Activated naive CD8-positive, alpha-beta T cell (primary cell): ENCODE measurements around the gene SMG6.

ENCODE experiments used
- H3K27ac Mint-ChIP-seq: one replicate; pipeline ENCODE4 v1.8.0; 2021; ENCODE audit warnings: mixed read lengths
- H3K27me3 Mint-ChIP-seq: one replicate; pipeline ENCODE4 v1.8.0; 2021; ENCODE audit warnings: mixed read lengths
- H3K36me3 Mint-ChIP-seq: one replicate; pipeline ENCODE4 v1.8.0; 2021; ENCODE audit warnings: mixed read lengths
- H3K4me1 Mint-ChIP-seq: one replicate; pipeline ENCODE4 v1.8.0; 2021; ENCODE audit warnings: low read depth, mixed read lengths
- H3K4me3 Mint-ChIP-seq: one replicate; pipeline ENCODE4 v1.8.0; 2021; ENCODE audit warnings: mild to moderate bottlenecking, mixed read lengths
- H3K9me3 Mint-ChIP-seq: one replicate; pipeline ENCODE4 v1.8.0; 2021; ENCODE audit warnings: low read depth, mixed read lengths

Gene SMG6

DNA sequence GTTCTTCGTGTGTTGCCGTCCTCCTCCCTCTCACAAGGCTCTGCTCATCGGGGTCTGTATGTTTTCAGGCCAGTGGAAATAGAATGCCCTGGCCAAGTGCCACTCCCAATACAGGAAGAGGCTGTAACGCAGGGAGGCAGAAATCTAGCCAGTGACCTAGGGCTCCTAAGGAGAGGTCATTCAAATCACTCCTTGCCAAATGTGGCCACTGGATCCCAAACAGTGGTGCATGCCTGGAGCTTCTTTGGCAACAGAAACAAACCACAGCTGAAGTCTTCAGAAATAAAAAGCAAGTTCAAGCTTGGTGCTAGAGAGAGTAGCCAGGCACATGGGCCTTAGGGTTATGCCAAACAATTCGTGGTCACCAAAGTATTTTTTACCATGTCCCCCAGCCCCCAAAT lies 66.1 kb downstream of the SMG6 start:
- Mint-ChIP-seq H3K27me3 (no peaks in the 10 kb centered on the region), H3K4me3 (no peak overlapping the region), H3K9me3 (no peaks in the 10 kb centered on the region), H3K27ac (no peak overlapping the region), H3K36me3 (peaks cover 13% of the 10 kb centered on the region), H3K4me1 (peaks cover 17% of the 10 kb centered on the region)

DNA sequence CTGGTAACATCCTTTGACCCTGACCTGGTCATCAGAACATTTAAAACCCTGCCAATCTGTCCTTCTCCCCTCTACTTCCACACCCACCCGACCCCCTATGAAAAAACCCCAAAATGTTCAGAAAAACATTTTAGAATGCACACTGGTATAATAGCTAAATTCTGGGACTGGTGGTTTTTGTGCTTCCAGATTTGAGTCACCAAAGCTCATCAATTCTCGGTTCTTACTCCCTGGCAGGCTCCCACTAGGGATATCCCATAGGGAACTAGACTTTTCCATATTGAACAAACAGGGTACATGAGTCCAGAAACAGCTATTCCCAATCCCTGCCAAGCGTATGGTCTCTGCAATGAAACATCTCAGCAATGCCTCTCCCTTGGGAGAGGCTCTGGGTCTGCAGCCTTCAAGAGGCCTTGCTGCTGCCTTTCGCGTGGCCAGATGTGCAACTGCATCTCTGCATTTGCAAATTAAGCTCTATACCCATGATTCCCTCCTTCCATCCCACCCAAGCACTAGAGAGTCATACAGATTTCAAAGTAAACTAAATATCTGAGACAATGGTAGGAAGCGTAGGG lies 67.7 kb downstream of the SMG6 start:
- H3K4me1 Mint-ChIP-seq: peaks cover 22% of the 10 kb centered on the region

DNA sequence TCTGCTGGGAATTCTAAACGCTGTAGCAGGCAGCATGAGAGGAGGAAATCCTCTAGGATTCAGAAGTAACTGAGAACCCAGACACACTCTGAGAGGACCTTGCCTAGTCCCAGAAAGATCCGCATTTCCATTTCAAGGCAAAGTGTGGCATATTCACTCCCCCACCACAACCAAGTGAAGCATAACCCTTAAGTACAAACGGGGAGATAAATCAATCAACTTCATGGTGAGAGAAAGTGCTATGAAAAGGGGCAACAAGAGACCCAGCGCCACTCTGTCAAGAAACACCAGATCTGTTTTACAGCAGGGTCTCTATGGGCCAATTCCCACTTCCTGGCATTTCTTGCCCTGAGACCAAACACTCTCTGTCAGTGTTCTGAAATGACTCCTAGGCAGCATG lies 68.3 kb downstream of the SMG6 start:
- no peaks in the 10 kb centered on the region for H3K9me3 Mint-ChIP-seq
- H3K27ac Mint-ChIP-seq: no peak overlapping the region
- H3K4me1 Mint-ChIP-seq: peaks cover 22% of the 10 kb centered on the region
- no peak overlapping the region for H3K4me3 Mint-ChIP-seq
- peaks cover 4% of the 10 kb centered on the region for H3K36me3 Mint-ChIP-seq
- no peaks in the 10 kb centered on the region for H3K27me3 Mint-ChIP-seq

More for the DNA sequence above, 67.7 kb downstream of the SMG6 start:
- Mint-ChIP-seq H3K27me3 (no peaks in the 10 kb centered on the region), H3K27ac (no peak overlapping the region), H3K36me3 (peaks cover 9% of the 10 kb centered on the region), H3K4me3 (no peak overlapping the region), H3K9me3 (no peaks in the 10 kb centered on the region)

DNA sequence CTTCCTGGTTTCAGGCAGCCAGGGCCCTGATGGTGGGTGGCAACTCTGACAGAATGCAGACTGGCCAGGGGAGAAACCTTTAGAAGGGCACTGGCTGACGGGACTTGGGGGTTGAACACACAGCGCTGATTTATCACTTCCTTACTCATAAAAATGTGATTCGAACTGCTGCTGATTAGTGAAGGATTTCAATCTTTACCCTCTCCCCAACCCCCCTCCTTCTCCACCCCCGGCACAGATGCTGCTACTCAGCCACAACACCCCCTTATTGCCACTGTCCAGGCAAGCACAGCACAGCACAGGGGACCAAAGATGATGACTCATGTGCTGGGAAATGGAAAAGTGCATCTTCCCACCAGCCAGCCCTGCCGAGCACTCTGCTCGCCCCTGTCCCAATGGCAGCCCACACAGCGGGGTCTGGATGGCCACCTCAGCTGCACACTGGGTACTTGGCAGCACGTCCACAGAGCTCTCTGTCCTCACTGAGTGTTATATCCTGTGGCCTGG lies 70.1 kb downstream of the SMG6 start:
- H3K36me3 Mint-ChIP-seq: peaks cover 2% of the 10 kb centered on the region
- no peaks in the 10 kb centered on the region for H3K9me3 Mint-ChIP-seq
- no peaks in the 10 kb centered on the region for H3K27me3 Mint-ChIP-seq
- no peak overlapping the region for H3K27ac Mint-ChIP-seq
- peaks cover 25% of the 10 kb centered on the region for H3K4me1 Mint-ChIP-seq
- no peak overlapping the region for H3K4me3 Mint-ChIP-seq

DNA sequence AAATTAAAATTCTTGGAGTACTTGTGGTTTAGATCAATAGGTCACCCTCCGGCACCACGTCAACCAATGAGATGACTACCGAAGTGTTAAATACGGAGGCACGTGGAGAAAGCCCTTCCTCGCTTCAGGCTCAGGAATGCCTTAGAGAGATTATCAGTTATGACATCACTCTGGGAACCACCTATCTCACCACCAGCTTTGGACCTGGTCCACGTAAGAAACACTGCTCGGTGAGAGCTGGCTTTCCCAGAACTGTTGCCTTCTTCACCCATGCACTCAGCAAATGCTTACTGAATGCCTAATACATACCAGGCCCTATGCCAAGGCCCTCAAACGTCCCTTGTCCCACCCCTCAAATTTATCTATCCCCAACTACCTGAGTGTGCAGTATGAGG lies 71.3 kb downstream of the SMG6 start:
- Mint-ChIP-seq H3K9me3 (no peaks in the 10 kb centered on the region), H3K27ac (peak overlapping the region; percentile 46), H3K4me1 (peaks cover 26% of the 10 kb centered on the region), H3K36me3 (peaks cover 2% of the 10 kb centered on the region), H3K27me3 (no peaks in the 10 kb centered on the region), H3K4me3 (no peak overlapping the region)

DNA sequence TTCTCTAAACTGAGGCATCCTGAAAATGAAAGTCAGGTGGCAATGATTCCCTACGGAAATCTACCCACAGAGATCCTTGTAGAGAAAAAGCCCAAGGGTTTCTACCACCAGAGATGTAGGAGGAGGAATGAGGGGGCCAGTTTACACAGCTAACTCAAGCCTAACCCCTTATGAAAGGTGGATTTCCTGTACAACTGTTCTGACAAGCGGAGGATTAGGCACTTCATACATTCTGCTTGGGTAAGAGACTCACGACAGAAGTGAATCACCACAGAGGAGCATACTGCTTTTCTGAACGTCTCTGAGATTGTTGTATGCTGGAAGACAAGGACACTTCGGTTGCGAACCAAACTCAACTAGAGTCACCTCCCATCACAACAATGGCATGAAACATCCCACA lies 72.7 kb downstream of the SMG6 start:
- Mint-ChIP-seq H3K9me3 (no peaks in the 10 kb centered on the region), H3K36me3 (peaks cover 2% of the 10 kb centered on the region), H3K27me3 (no peaks in the 10 kb centered on the region), H3K27ac (peak overlapping the region; percentile 10), H3K4me1 (peaks cover 26% of the 10 kb centered on the region), H3K4me3 (no peak overlapping the region)

DNA sequence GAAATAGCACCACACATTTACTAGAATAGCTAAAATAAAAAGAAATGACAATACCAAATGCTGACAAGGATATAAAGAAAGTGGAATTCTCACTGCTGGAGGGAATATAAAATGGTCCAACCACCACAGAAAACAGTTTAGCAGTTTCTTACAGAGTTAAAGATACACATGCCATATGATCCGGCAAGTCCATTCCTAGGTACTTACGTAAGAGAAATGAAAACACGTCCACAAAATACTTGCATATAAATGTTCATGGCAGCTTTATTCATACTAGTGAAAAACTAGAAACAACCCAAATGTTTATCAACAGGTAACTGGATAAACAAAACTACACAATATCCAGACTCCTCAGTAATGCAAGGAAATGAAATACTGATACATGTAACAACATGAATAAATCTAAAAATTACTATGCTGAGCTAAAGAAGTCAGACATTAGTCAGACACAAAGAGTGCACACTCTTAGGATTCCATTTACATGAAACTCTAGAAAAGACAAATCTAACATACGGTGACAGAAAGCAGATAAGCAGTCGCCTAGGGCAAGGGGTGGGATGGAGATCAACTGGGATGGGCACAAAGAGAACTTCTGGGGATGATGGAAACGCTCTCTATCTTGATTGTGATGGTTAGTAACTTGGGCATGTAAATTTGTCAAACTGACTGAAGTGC lies 76.4 kb downstream of the SMG6 start:
- no peaks in the 10 kb centered on the region for H3K9me3 Mint-ChIP-seq
- H3K4me1 Mint-ChIP-seq: peaks cover 50% of the 10 kb centered on the region
- no peaks in the 10 kb centered on the region for H3K27me3 Mint-ChIP-seq
- no peak overlapping the region for H3K27ac Mint-ChIP-seq
- H3K4me3 Mint-ChIP-seq: no peak overlapping the region
- peaks cover 5% of the 10 kb centered on the region for H3K36me3 Mint-ChIP-seq

DNA sequence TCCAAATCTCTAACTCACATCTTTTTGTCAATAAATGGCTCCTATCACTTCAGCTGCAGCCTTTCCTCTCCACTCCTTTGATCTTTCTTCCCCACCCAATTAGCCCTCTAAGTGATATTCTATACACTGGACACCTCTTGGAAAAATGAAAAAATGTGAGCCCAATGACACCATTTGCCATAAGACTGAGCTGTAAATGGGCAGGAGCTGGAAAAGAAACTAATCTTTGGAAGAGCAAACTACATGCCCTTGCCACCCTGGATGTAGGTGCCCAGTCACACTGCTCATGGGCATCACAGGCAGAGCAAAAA lies 80.0 kb downstream of the SMG6 start:
- H3K4me1 Mint-ChIP-seq: peaks cover 34% of the 10 kb centered on the region
- H3K36me3 Mint-ChIP-seq: peaks cover 7% of the 10 kb centered on the region
- peak overlapping the region; percentile 46 for H3K27ac Mint-ChIP-seq
- H3K27me3 Mint-ChIP-seq: no peaks in the 10 kb centered on the region
- H3K9me3 Mint-ChIP-seq: no peaks in the 10 kb centered on the region
- H3K4me3 Mint-ChIP-seq: peak overlapping the region; percentile 14

DNA sequence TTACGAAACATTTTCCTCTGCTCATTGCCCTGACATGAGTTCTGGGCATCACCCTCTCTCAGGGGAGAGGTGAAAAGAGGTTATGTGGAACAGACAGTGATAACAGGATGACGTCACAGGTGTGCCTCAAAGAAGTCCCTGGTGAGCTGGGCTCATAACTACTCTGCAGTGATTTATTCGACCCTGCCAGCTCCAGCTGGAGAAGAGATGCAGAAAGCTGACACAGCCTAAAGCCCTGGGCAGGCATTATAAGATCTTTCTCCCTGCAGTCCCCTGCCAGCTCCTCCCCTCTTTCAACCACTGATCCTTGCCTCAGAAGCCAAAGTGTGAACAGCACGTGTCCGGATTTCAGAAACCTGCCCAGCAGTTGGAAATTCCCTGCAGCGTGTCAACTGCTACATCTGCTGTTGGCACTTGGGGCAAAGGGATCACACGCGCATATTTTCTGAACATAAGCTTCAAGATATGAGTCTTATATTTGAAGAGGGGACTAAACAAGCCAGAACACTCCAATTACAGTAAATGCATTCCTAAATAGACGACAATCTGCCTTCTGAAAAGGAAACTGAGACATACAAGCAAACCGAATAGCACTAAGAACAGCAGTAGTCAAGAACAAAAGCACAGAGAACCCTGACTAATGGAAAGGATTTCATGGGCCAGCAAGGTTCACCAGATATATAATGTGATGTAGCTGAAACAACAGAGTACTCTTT lies 80.5 kb downstream of the SMG6 start:
- H3K9me3 Mint-ChIP-seq: no peaks in the 10 kb centered on the region
- peaks cover 37% of the 10 kb centered on the region for H3K4me1 Mint-ChIP-seq
- H3K4me3 Mint-ChIP-seq: peak overlapping the region; percentile 14
- H3K36me3 Mint-ChIP-seq: peaks cover 9% of the 10 kb centered on the region
- H3K27me3 Mint-ChIP-seq: no peaks in the 10 kb centered on the region
- peak overlapping the region; percentile 81 for H3K27ac Mint-ChIP-seq

DNA sequence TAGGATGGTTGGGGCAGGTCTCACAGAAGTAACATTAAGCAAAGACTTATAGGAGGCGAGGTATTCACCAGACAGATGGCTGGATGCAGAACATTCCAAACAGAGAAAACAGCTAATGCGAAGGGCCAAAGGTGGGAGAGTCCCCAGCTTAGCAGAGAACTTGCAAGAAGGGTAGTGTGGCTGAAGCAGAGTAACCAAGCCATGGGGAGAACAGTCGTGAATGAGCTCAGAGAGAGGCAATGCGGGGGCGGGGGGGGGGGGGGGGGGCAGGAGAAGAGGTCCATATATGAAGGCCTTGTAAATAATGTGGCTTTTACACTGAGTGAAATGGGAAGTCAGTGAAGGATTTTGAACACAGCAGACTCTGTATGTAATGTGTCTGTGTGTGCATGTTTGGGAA lies 81.3 kb downstream of the SMG6 start:
- Mint-ChIP-seq H3K36me3 (peaks cover 7% of the 10 kb centered on the region), H3K4me3 (no peak overlapping the region), H3K27ac (peak overlapping the region; percentile 56), H3K4me1 (peaks cover 38% of the 10 kb centered on the region), H3K27me3 (no peaks in the 10 kb centered on the region), H3K9me3 (no peaks in the 10 kb centered on the region)

DNA sequence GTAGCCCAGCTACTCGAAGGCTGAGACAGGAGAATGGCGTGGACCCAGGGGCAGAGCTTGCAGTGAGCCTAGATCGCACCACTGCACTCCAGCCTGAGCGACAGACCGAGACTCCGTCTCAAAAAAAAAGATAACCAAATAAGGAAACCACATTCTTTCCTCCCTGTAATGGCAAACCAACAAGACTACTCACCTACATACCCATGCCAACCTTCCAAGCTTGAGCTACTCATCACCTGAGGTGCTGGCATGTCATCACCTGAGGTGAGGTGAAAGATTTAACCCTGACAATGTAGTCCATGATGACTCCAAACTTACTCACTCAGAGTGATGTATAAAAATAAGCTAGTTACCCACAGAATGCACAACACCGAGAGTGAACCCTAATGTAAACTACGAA lies 85.2 kb downstream of the SMG6 start:
- Mint-ChIP-seq H3K36me3 (peaks cover 4% of the 10 kb centered on the region), H3K27ac (peak overlapping the region; percentile 54), H3K9me3 (no peaks in the 10 kb centered on the region), H3K4me1 (peaks cover 57% of the 10 kb centered on the region), H3K4me3 (no peak overlapping the region), H3K27me3 (no peaks in the 10 kb centered on the region)

DNA sequence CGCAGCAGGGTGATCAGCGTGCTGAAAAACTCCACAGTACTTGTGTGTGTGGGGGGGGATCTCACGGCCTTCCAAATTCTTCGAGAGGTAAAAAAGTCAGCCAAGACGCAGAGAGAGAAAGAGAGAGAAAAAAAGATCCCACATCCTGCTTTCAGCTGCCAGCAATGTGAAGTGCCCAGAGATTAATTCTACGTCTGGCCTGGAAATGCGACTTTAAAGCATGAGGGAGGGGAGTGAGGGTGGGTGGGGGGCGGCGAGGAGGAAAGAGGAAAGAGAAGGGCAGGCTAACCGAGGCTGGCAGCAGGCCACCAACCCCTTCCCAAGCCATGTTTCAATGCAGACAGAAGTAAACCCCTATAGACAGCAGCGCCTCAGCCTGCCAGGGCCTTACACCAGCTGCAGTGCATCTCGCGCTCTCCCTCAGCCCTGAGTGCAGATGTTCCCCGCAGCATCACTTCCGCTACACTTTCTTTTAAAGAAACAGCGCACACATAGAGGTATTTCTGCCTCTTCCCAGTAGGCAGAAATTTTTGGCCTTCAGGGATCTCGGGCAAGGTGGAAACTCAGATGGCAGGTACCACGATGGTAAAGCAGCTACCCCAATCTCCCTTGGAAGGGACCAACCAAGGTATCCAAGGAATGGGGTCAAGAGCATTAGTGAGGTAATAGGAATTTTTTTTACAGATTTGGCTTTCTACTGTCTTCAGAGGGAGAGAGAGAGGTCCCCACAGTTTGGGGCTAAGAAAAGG lies 87.8 kb downstream of the SMG6 start:
- H3K27ac Mint-ChIP-seq: peak overlapping the region; percentile 98
- no peaks in the 10 kb centered on the region for H3K27me3 Mint-ChIP-seq
- peaks cover 4% of the 10 kb centered on the region for H3K36me3 Mint-ChIP-seq
- peak overlapping the region; percentile 89 for H3K4me3 Mint-ChIP-seq
- no peaks in the 10 kb centered on the region for H3K9me3 Mint-ChIP-seq
- peaks cover 59% of the 10 kb centered on the region for H3K4me1 Mint-ChIP-seq

DNA sequence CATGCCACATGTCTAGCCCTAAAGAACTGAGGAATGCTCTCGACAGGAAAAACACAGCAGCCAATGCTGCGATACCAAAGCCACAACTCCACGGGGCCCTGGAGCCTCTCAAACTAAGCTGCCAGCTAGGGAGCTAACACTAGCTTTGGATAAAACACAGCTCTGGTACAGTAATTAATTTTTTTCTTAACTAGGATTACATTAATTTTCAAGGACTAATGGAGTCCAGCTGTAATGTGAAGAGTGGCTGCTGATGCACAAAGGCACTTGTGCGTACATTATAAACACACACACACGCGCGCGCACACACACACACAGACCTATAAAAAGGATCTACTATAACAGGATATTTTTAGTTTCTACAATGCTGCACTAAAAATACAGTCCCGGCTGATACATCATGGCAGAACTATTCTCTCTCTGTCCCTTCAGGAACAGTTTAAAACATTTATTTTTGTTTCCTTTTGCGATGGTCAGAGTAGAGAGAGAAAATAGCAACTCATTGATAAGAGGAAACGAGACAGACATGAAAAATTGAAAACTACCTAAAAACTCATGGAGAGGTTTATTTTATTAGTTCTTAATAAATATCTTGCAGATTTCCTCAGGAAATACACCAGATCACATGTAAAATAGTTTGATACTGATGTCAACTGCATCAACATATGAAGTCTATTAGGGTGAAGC lies 88.5 kb downstream of the SMG6 start:
- Mint-ChIP-seq H3K36me3 (peaks cover 6% of the 10 kb centered on the region), H3K4me1 (peaks cover 61% of the 10 kb centered on the region), H3K27me3 (no peaks in the 10 kb centered on the region), H3K27ac (peak overlapping the region; percentile 98), H3K4me3 (peak overlapping the region; percentile 89), H3K9me3 (no peaks in the 10 kb centered on the region)

DNA sequence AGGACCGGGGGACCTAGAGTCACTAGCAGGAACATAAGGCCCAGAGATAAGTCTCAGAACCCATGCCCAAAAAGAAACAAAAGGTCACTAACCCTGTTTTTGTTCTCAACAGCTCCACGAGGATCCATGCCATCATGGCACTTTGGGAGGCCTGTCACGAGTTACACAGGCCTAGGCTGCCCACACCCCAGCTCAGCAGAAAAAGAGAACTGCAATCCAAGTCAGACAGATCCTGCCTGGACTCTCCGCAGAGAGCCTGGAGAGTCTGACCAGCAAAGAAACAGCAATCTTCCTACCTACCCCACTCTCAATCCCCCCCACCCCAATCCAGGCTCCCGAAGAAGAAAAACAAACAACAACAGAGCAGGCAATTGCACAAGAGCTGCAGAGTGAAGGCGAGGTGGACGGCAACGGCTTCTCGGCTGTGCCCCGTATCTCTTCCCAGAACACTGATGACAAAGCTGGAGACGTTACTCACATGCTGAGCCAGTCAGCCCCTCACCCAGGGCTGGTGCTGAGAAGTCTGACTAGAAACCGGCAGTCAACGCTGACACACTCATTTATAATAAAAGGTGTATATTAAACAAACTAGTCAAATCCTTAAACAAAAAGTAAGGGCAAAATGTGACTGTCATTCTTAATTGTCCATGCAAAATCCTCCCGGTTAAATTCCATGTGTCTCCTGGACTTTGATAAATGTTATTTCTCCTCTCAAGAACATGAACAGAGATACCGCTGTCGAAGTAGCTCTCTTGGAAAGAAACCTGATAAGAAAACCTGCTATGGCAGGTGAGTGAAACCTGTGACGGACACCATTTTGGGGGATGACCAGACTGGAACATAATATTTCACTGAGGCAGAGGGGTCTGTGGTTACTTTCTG lies 89.3 kb downstream of the SMG6 start:
- Mint-ChIP-seq H3K27ac (peak overlapping the region; percentile 98), H3K4me1 (peaks cover 60% of the 10 kb centered on the region), H3K9me3 (no peaks in the 10 kb centered on the region)

More for the DNA sequence above, 89.3 kb downstream of the SMG6 start:
- H3K27me3 Mint-ChIP-seq: no peaks in the 10 kb centered on the region
- peaks cover 6% of the 10 kb centered on the region for H3K36me3 Mint-ChIP-seq
- H3K4me3 Mint-ChIP-seq: peak overlapping the region; percentile 89
